Measurements from ENCODE around the gene CPNE4. TPM values are rescaled to one million over a fixed set of nuclear protein-coding genes. Genes with fewer than 3 reads are reported as not detected.

CPNE4 gene
- total RNA-seq, 1 experiment from 2014 or later = 1.9 TPM

DNA sequence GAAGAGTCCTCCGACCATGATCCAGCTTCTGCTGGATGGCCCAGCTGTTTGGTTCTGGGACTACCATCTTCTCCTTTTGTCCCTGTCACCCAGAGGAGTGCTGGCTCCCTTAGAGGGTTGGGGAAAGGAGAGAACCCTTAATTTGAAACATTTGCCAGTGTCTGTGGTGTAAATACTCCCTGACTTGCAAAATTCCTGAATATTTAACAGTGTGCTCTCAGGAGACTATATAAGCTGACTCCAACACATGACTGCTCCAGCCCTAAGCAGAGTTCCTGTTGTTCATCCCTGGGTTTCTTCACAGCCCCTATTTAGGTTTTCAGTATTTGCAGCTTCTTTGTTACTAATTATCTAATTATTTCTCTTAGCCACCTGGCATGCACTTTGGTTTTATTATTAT is 133.1 kb downstream of the CPNE4 start:
- Histone ChIP-seq H2BK120ac (ENCODE audit: low read depth, low read length, poor library complexity, severe bottlenecking) (no peak overlapping the region), H3K9me3 (ENCODE audit: control insufficient read depth, low read depth, low read length) (no peaks in the 10 kb centered on the region), H3K79me2 (ENCODE audit: insufficient read depth, low read length) (no peaks in the 10 kb centered on the region), H4K8ac (replicated peaks; ENCODE audit: insufficient read length, low read depth, low read length) (no peak overlapping the region), H3K4me2 (ENCODE audit: insufficient read depth, insufficient read length, low read length) (no peak overlapping the region), H3K9ac (ENCODE audit: extremely low read depth, insufficient read length, low read length) (no peak overlapping the region), H3K4ac (ENCODE audit: low read depth, low read length) (no peak overlapping the region), H3K23ac (ENCODE audit: insufficient read length, low read depth, low read length) (no peak overlapping the region), H3K4me1 (ENCODE audit: insufficient read depth, low read length) (no peaks in the 10 kb centered on the region), H3K23me2 (ENCODE audit: insufficient read length, low read depth, low read length, poor library complexity, severe bottlenecking) (no peaks in the 10 kb centered on the region), H3K14ac (ENCODE audit: insufficient read depth, low read length) (no peak overlapping the region), H2BK15ac (ENCODE audit: low read depth, low read length) (no peak overlapping the region), H4K5ac (ENCODE audit: insufficient read length, low read depth, low read length) (no peak overlapping the region), H3K27me3 (ENCODE audit: insufficient read depth, low read length) (no peaks in the 10 kb centered on the region), H3K79me1 (ENCODE audit: insufficient read depth, low read depth, low read length, poor library complexity, severe bottlenecking) (no peaks in the 10 kb centered on the region), H2AFZ (ENCODE audit: low read length) (no peak overlapping the region), H2BK5ac (ENCODE audit: insufficient read length, low read length) (no peak overlapping the region), H4K91ac (ENCODE audit: insufficient read length, low read depth, low read length) (no peak overlapping the region), H2BK20ac (ENCODE audit: low read depth, low read length, poor library complexity, severe bottlenecking) (no peak overlapping the region), H3K18ac (ENCODE audit: insufficient read length, low read depth, low read length) (no peak overlapping the region), H3T11ph (ENCODE audit: low read length) (no peak overlapping the region), H2BK12ac (ENCODE audit: insufficient read length, low read depth, low read length) (no peak overlapping the region), H2AK5ac (ENCODE audit: insufficient read length, low read length) (no peak overlapping the region), H4K20me1 (ENCODE audit: control insufficient read depth, insufficient read depth, insufficient read length) (no peaks in the 10 kb centered on the region), H3K27ac (ENCODE audit: insufficient read length, low read depth, low read length) (no peak overlapping the region), H3K56ac (ENCODE audit: insufficient read length, low read depth, low read length) (no peak overlapping the region)
- Mint-ChIP-seq H3K4me3 (no peak overlapping the region), H3K27me3 (ENCODE audit: low read depth) (no peaks in the 10 kb centered on the region), H3K27ac (no peak overlapping the region), H3K4me1 (peaks cover 6 to 9% of the 10 kb centered on the region in 2 experiments), H3K9me3 (no peaks in the 10 kb centered on the region), H3K36me3 (ENCODE audit: insufficient read depth in 1 of 3, low read depth in 3 of 3) (no peaks in the 10 kb centered on the region)
- TF ChIP-seq, protein P1, sequence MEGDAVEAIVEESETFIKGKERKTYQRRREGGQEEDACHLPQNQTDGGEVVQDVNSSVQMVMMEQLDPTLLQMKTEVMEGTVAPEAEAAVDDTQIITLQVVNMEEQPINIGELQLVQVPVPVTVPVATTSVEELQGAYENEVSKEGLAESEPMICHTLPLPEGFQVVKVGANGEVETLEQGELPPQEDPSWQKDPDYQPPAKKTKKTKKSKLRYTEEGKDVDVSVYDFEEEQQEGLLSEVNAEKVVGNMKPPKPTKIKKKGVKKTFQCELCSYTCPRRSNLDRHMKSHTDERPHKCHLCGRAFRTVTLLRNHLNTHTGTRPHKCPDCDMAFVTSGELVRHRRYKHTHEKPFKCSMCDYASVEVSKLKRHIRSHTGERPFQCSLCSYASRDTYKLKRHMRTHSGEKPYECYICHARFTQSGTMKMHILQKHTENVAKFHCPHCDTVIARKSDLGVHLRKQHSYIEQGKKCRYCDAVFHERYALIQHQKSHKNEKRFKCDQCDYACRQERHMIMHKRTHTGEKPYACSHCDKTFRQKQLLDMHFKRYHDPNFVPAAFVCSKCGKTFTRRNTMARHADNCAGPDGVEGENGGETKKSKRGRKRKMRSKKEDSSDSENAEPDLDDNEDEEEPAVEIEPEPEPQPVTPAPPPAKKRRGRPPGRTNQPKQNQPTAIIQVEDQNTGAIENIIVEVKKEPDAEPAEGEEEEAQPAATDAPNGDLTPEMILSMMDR (conservative IDR thresholded peaks at IDR 0.05) = no peak
- no CpG with 5 or more reads among the region's 1 CpG for WGBS (ENCODE audit: extremely low coverage, insufficient read length, low lambda C conversion rate)
- no peak for DNase-seq
